HepG2 (cell line): ENCODE measurements around the gene MTCL1. TPM values are rescaled to one million over a fixed set of nuclear protein-coding genes. Genes with fewer than 3 reads are reported as not detected.

Experiments
- ATAC-seq: fragments of 200-7000 bp; cut with Tn5 transposase; 3 replicates; pipeline ENCODE4 v1.9.1; 2020; ENCODE audit warnings: mild to moderate bottlenecking, moderate library complexity
- BruUV-seq: library from RNA; stranded (reverse); fragments of 400-500 nt; replicated peaks from 2 replicates; lab custom pipeline; 2021; lab: Mats Ljungman, UMichigan
- CTCF ChIA-PET: fragments of 300-600 bp; formaldehyde crosslinking; extraction: SDS; loops from one replicate; lab custom pipeline; 2021; ENCODE audit warnings: low total read pairs, inconsistent platforms, low intra/inter-chr PET ratio; lab: Yijun Ruan, JAX
- POLR2A ChIA-PET: fragments of 350-600 bp; sonication (Branson Sonifier 250); formaldehyde crosslinking; loops from one replicate; lab custom pipeline; 2020; ENCODE audit warnings: antibody characterized with exemption, inconsistent platforms; lab: Yijun Ruan, JAX
- DNase-seq: peaks from one replicate; pipeline ENCODE4 v3.0.0-alpha.2; 2015; ENCODE audit warnings: low spot score
- FAIRE-seq: peaks from 3 replicates; lab custom pipeline; 2011; peaks lifted over from hg19 to GRCh38; lab: Jason Lieb, UNC
- H2AFZ ChIP-seq: one replicate; pipeline ENCODE4 v1.6.1; 2011; ENCODE audit warnings: low read length, inconsistent platforms
- H3K27ac ChIP-seq: fragments of 300-600 bp; 3 replicates; pipeline ENCODE4 v1.8.0; 2011; ENCODE audit warnings: mixed run types, mild to moderate bottlenecking, mixed read lengths, low read length, inconsistent platforms; ENCODE audit not compliant: insufficient read depth; ENCODE audit errors: extremely low read length
- H3K27me3 ChIP-seq, 2 experiments: fragments of 200-600 bp in 1 of 2; 2 replicates in 1 of 2; 3 replicates in 1 of 2; pipeline versions ENCODE4 v1.6.0 to v1.8.0; 2011; ENCODE audit warnings: low read length in 2 of 2, mild to moderate bottlenecking in 2 of 2, moderate library complexity in 2 of 2, inconsistent platforms in 1 of 2; ENCODE audit not compliant: insufficient read depth in 2 of 2, control insufficient read depth in 1 of 2
- H3K36me3 ChIP-seq, 2 experiments: fragments of 200-600 bp in 1 of 2; replicated peaks in 1 of 2; 2 replicates in 1 of 2; 3 replicates in 1 of 2; pipeline versions ENCODE4 v1.5.1 to v1.8.0; 2011; ENCODE audit warnings: low read length in 2 of 2, inconsistent platforms in 1 of 2; ENCODE audit not compliant: insufficient read depth in 2 of 2, control insufficient read depth in 1 of 2
- H3K4me1 ChIP-seq: 2 replicates; pipeline ENCODE4 v1.5.1; 2012; ENCODE audit warnings: low read length, inconsistent platforms; ENCODE audit not compliant: insufficient read depth
- H3K4me2 ChIP-seq: 2 replicates; pipeline ENCODE4 v1.6.0; 2011; ENCODE audit warnings: low read depth, low read length, inconsistent platforms
- H3K4me3 ChIP-seq, 3 experiments: fragments of 200-600 bp in 1 of 3; sonication (generic), shearing (Covaris generic) in 1 of 3; replicated peaks in 1 of 3; 2 replicates each; pipeline ENCODE4 v1.5.1; 2011 to 2016; ENCODE audit warnings: low read length in 3 of 3, inconsistent platforms in 2 of 3, low read depth in 2 of 3, mild to moderate bottlenecking in 2 of 3, control low read depth in 1 of 3, mixed read lengths in 1 of 3; ENCODE audit not compliant: insufficient read depth in 1 of 3
- H3K79me2 ChIP-seq: one replicate; pipeline ENCODE4 v1.6.1; 2011; ENCODE audit warnings: low read length, inconsistent platforms; ENCODE audit not compliant: insufficient read depth
- H3K9ac ChIP-seq: 2 replicates; pipeline ENCODE4 v1.6.0; 2011; ENCODE audit warnings: mild to moderate bottlenecking, low read depth, low read length, inconsistent platforms; ENCODE audit not compliant: insufficient read depth
- H3K9me3 ChIP-seq: 2 replicates; pipeline ENCODE4 v1.5.1; 2012; ENCODE audit warnings: mild to moderate bottlenecking, low read length
- H4K20me1 ChIP-seq: 2 replicates; pipeline ENCODE4 v1.6.0; 2011; ENCODE audit warnings: inconsistent platforms, mild to moderate bottlenecking, low read length, moderate library complexity; ENCODE audit not compliant: insufficient read depth
- BCL6 ChIP-seq: IDR thresholded peaks from 2 replicates; pipeline ENCODE4 v1.6.1; 2016; ENCODE audit warnings: missing genetic modification reagents, missing compliant biosample characterization
- CC2D1A ChIP-seq: sonication (generic); formaldehyde crosslinking; IDR thresholded peaks from 2 replicates; pipeline ENCODE4 v1.8.1; 2023; ENCODE audit warnings: mild to moderate bottlenecking, missing genetic modification reagents
- CREM ChIP-seq, 2 experiments: sonication (generic) in 1 of 2; formaldehyde crosslinking in 1 of 2; IDR thresholded peaks; 2 replicates each; pipeline versions ENCODE4 v1.4.0 to v1.6.1; 2016 to 2020; ENCODE audit warnings: antibody characterized with exemption in 1 of 2, mild to moderate bottlenecking in 1 of 2, missing genetic modification reagents in 1 of 2
- DNMT3B ChIP-seq: conservative IDR thresholded peaks from 2 replicates; pipeline ENCODE4 v1.6.1; 2016; ENCODE audit warnings: missing biosample characterization, control low read depth
- FOXA3 ChIP-seq: IDR thresholded peaks from 2 replicates; pipeline ENCODE4 v1.6.1; 2016; ENCODE audit warnings: missing genetic modification reagents, missing compliant biosample characterization
- FOXP1 ChIP-seq, 2 experiments: fragments of 450-650 bp in 1 of 2; IDR thresholded peaks; 2 replicates each; pipeline ENCODE4 v1.6.1; 2017 to 2018; ENCODE audit warnings: antibody characterized with exemption in 1 of 2
- HMG20A ChIP-seq: IDR thresholded peaks from 2 replicates; pipeline ENCODE4 v1.6.1; 2016; ENCODE audit warnings: borderline replicate concordance
- IRX3 ChIP-seq: sonication (generic); formaldehyde crosslinking; IDR thresholded peaks from 2 replicates; pipeline ENCODE4 v1.8.1; 2023; ENCODE audit warnings: mild to moderate bottlenecking, low read depth, missing genetic modification reagents, borderline replicate concordance
- KDM3A ChIP-seq: IDR thresholded peaks from 2 replicates; pipeline ENCODE4 v1.6.1; 2018; ENCODE audit warnings: low read depth, missing compliant biosample characterization
- LCORL ChIP-seq, 2 experiments: fragments of 450-650 bp in 1 of 2; sonication (generic) in 1 of 2; formaldehyde crosslinking in 1 of 2; IDR thresholded peaks; 2 replicates each; pipeline versions ENCODE4 v1.5.0 to v1.6.1; 2017 to 2020; ENCODE audit warnings: antibody characterized with exemption in 1 of 2, missing genetic modification reagents in 1 of 2
- MEF2D ChIP-seq: sonication (generic); formaldehyde crosslinking; IDR thresholded peaks from 2 replicates; pipeline ENCODE4 v1.5.1; 2020; ENCODE audit warnings: mild to moderate bottlenecking, missing genetic modification reagents
- MEIS1 ChIP-seq: sonication (generic); formaldehyde crosslinking; IDR thresholded peaks from 2 replicates; pipeline ENCODE4 v1.9.0; 2021; ENCODE audit warnings: mild to moderate bottlenecking, missing genetic modification reagents, moderate library complexity, borderline replicate concordance
- NR2C2 ChIP-seq: sonication (generic); formaldehyde crosslinking; IDR thresholded peaks from 2 replicates; pipeline ENCODE4 v1.4.0; 2020; ENCODE audit warnings: missing genetic modification reagents, mild to moderate bottlenecking, moderate library complexity, borderline replicate concordance
- RFXAP ChIP-seq: sonication (generic); formaldehyde crosslinking; IDR thresholded peaks from 2 replicates; pipeline ENCODE4 v1.4.0; 2020; ENCODE audit warnings: missing genetic modification reagents, borderline replicate concordance
- SAP130 ChIP-seq: IDR thresholded peaks from 2 replicates; pipeline ENCODE4 v1.6.1; 2016; ENCODE audit warnings: low read depth
- SMARCC2 ChIP-seq: fragments of 450-650 bp; IDR thresholded peaks from 2 replicates; pipeline ENCODE4 v1.6.1; 2017; ENCODE audit warnings: antibody characterized with exemption, mild to moderate bottlenecking
- SOX6 ChIP-seq, 2 experiments: fragments of 450-650 bp in 1 of 2; sonication (generic) in 1 of 2; formaldehyde crosslinking in 1 of 2; IDR thresholded peaks; 2 replicates each; pipeline versions ENCODE4 v1.4.0 to v1.6.1; 2017 to 2020; ENCODE audit warnings: antibody characterized with exemption in 1 of 2, mild to moderate bottlenecking in 1 of 2, missing genetic modification reagents in 1 of 2
- TCF7 ChIP-seq: sonication (generic); IDR thresholded peaks from 2 replicates; pipeline ENCODE4 v1.6.1; 2016; ENCODE audit warnings: antibody characterized with exemption, low read depth
- TOE1 ChIP-seq: sonication (generic); formaldehyde crosslinking; IDR thresholded peaks from 2 replicates; pipeline ENCODE4 v1.4.0; 2020; ENCODE audit warnings: mild to moderate bottlenecking, missing genetic modification reagents
- ZKSCAN8 ChIP-seq: IDR thresholded peaks from 2 replicates; pipeline ENCODE4 v1.6.1; 2016; ENCODE audit warnings: borderline replicate concordance, missing genetic modification reagents, missing compliant biosample characterization
- ZNF383 ChIP-seq: sonication (generic); formaldehyde crosslinking; IDR thresholded peaks from 2 replicates; pipeline ENCODE4 v1.4.0; 2020; ENCODE audit warnings: missing genetic modification reagents, mild to moderate bottlenecking, borderline replicate concordance
- ZNF44 ChIP-seq: sonication (generic); formaldehyde crosslinking; IDR thresholded peaks from 2 replicates; pipeline ENCODE4 v1.5.1; 2020; ENCODE audit warnings: mild to moderate bottlenecking, missing genetic modification reagents
- ZNF543 ChIP-seq: sonication (generic); formaldehyde crosslinking; IDR thresholded peaks from 2 replicates; pipeline ENCODE4 v1.4.0; 2020; ENCODE audit warnings: mild to moderate bottlenecking, missing genetic modification reagents
- ZNF563 ChIP-seq: sonication (generic); formaldehyde crosslinking; IDR thresholded peaks from 2 replicates; pipeline ENCODE4 v1.8.0; 2022; ENCODE audit warnings: mild to moderate bottlenecking, moderate library complexity, missing genetic modification reagents
- ZNF569 ChIP-seq: sonication (generic); formaldehyde crosslinking; IDR thresholded peaks from 2 replicates; pipeline ENCODE4 v1.5.0; 2020; ENCODE audit warnings: mild to moderate bottlenecking, missing genetic modification reagents, moderate library complexity, borderline replicate concordance
- ZNF816 ChIP-seq: sonication (generic); formaldehyde crosslinking; IDR thresholded peaks from 2 replicates; pipeline ENCODE4 v1.8.0; 2022; ENCODE audit warnings: missing genetic modification reagents, mild to moderate bottlenecking, borderline replicate concordance
- WGBS: methylation state at CpG from one replicate; pipeline ENCODE4 v1.1.6; 2017; ENCODE audit warnings: low lambda C conversion rate; 5-methylcytosine and 5-hydroxymethylcytosine counted together
- in situ Hi-C: cut with HindIII; loops from 2 replicates; pipeline ENCODE4 v1.10.0; 2017; ENCODE audit warnings: low pct_unique_long_range_greater_than_20kb; ENCODE audit not compliant: extremely low pct_ligation_motif_present
- intact Hi-C: fragments of 100-400 bp; cut with micrococcal nuclease; formaldehyde crosslinking; loops from one replicate; pipeline ENCODE4 v1.10.0; 2022; ENCODE audit not compliant: unreplicated experiment
- polyA plus RNA-seq, 8 experiments: library from polyadenylated mRNA; depleted of rRNA in 3 of 8; stranded (reverse) in 7 of 8; unstranded in 1 of 8; fragments of >200 nt; fragmentation: Illumina TruSeq in 4 of 8; extraction: Trizol in 4 of 8; gene quantifications; 2 replicates each; pipeline versions ENCODE4 v1.2.1 to v1.2.3, GENCODE V29; 2011 to 2016; ENCODE audit warnings: low read depth in 4 of 8, missing spikeins in 1 of 8, mixed read lengths in 1 of 8; ENCODE audit not compliant: insufficient read depth in 1 of 8
- total RNA-seq, 5 experiments: library from RNA; depleted of rRNA; stranded (reverse); fragments of >200 nt; fragmentation: Illumina TruSeq; extraction: Trizol; gene quantifications; 2 replicates each; pipeline ENCODE4 v1.2.3, GENCODE V29; 2016; ENCODE audit warnings: low read depth in 1 of 5
- TF ChIP-seq, protein P1 (sequence below): IDR thresholded peaks from 2 replicates; pipeline ENCODE4 v1.6.1; 2016

MTCL1 gene
- total and polyA plus RNA-seq, 2 of the 13 experiments (the other 11 are each of a cell fraction or from before 2014, with no cell fraction given), result 3.1 to 3.2 TPM

DNA sequence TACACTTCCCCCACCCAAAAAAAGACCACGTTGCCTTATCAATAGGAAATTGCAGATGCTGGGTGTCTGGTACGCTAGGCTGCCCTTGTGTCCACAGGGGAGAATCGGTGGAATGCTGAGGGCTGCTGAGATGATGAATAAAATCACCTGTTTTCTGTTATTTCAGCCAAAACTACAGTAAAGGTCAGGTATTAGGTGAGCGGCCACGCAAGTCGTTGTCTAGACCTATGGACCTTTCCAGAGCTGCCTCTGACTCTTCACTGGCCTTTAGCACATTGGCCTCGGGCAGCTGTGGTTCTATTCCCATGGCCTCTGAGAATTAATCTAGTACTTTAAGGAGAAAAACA lies 89.6 kb downstream of the MTCL1 start:
- Histone ChIP-seq H3K4me3 (no peak overlapping the region), H4K20me1 (no peaks in the 10 kb centered on the region), H3K4me1 (peaks cover 69% of the 10 kb centered on the region), H3K4me2 (peak overlapping the region; percentile 40; the same call in 1 of the 2 replicates), H3K9ac (no peak overlapping the region), H3K36me3 (peaks cover 0 to 1% of the 10 kb centered on the region in 2 experiments; a peak in 1 of 5 replicates), H2AFZ (no peak overlapping the region), H3K27ac (no peak overlapping the region), H3K79me2 (no peaks in the 10 kb centered on the region), H3K9me3 (no peaks in the 10 kb centered on the region), H3K27me3 (no peaks in the 10 kb centered on the region)
- DNase-seq, result no peak
- FAIRE-seq, result no peak
- BruUV-seq, result no TSS peak
- in situ Hi-C loops, result loop anchor here (5.0 kb wide), 1 partner anchor 88 kb away; the partner anchor contains the start of gene MTCL1
- 7% methylated on average over 4 of the region's 7 CpGs for WGBS
- ATAC-seq, result peak; percentile 8
- intact Hi-C loops, result loop anchor here (10.0 kb wide), 1 partner anchor 90 kb away; the partner anchor contains the start of gene MTCL1
- ChIA-PET POLR2A (no interaction called here), CTCF (no interaction called here)
- TF ChIP-seq KDM3A (CRISPR knock-in tag) (no peak), IRX3 (CRISPR knock-in tag) (no peak), SOX6 (IDR thresholded peaks at IDR 0.05) (no peak), SOX6 (CRISPR knock-in tag; IDR thresholded peaks at IDR 0.05) (0 out of 2 replicates have a peak, but pooled peaks have one; percentile 35), HMG20A (no peak), MEF2D (CRISPR knock-in tag) (no peak), NR2C2 (no peak), ZNF816 (CRISPR knock-in tag) (no peak), DNMT3B (CRISPR knock-in tag) (no peak), FOXA3 (CRISPR knock-in tag) (0 out of 2 replicates have a peak, but pooled peaks have one; percentile 2), SAP130 (CRISPR knock-in tag) (peak; percentile 8; the same call in 1 of the 2 replicates), SMARCC2 (no peak), ZNF383 (CRISPR knock-in tag) (no peak), TOE1 (no peak), FOXP1 (IDR thresholded peaks at IDR 0.05) (no peak), FOXP1 (CRISPR knock-in tag; IDR thresholded peaks at IDR 0.05) (0 out of 2 replicates have a peak, but pooled peaks have one; percentile 1), BCL6 (CRISPR knock-in tag) (no peak), LCORL (IDR thresholded peaks at IDR 0.05) (no peak), LCORL (CRISPR knock-in tag; IDR thresholded peaks at IDR 0.05) (0 out of 2 replicates have a peak, but pooled peaks have one; percentile 17), ZNF543 (CRISPR knock-in tag) (no peak), CREM (IDR thresholded peaks at IDR 0.05) (peak; percentile 0; the same call in 1 of the 2 replicates), CREM (CRISPR knock-in tag; IDR thresholded peaks at IDR 0.05) (no peak), MEIS1 (CRISPR knock-in tag) (no peak), ZNF44 (CRISPR knock-in tag) (no peak), ZKSCAN8 (CRISPR knock-in tag) (no peak), RFXAP (CRISPR knock-in tag) (no peak), TCF7 (0 out of 2 replicates have a peak, but pooled peaks have one; percentile 2), ZNF563 (CRISPR knock-in tag) (no peak), ZNF569 (CRISPR knock-in tag) (no peak), CC2D1A (CRISPR knock-in tag) (no peak)
- TF ChIP-seq, protein P1, sequence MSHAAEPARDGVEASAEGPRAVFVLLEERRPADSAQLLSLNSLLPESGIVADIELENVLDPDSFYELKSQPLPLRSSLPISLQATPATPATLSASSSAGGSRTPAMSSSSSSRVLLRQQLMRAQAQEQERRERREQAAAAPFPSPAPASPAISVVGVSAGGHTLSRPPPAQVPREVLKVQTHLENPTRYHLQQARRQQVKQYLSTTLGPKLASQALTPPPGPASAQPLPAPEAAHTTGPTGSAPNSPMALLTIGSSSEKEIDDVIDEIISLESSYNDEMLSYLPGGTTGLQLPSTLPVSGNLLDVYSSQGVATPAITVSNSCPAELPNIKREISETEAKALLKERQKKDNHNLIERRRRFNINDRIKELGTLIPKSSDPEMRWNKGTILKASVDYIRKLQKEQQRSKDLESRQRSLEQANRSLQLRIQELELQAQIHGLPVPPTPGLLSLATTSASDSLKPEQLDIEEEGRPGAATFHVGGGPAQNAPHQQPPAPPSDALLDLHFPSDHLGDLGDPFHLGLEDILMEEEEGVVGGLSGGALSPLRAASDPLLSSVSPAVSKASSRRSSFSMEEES (CRISPR knock-in tag), result 0 out of 2 replicates have a peak, but pooled peaks have one; percentile 38
